HCT116 (cell line): ENCODE measurements around the gene NR2F1-AS1. TPM values are rescaled to one million over a fixed set of nuclear protein-coding genes. Genes with fewer than 3 reads are reported as not detected.
A peak's percentile ranks its signal among the peaks of the same experiment; 100 is the strongest.

ENCODE experiments used
- ATAC-seq: fragments of 200-7000 bp; cut with Tn5 transposase; 2 replicates; pipeline ENCODE4 v1.9.1; 2020; ENCODE audit warnings: mild to moderate bottlenecking, moderate library complexity
- BruUV-seq: library from RNA; stranded (reverse); fragments of 400-500 nt; replicated peaks from 2 replicates; lab custom pipeline; 2021; lab: Mats Ljungman, UMichigan
- CTCF ChIA-PET: fragments of 300-600 bp; sonication (Branson Sonifier 250); formaldehyde crosslinking; loops from one replicate; lab custom pipeline; 2021; ENCODE audit warnings: antibody characterized with exemption; lab: Charles Lee
- POLR2A ChIA-PET: fragments of 300-600, 350-600 bp; sonication (Branson Sonifier 250); formaldehyde crosslinking; loops from one replicate; lab custom pipeline; 2021; ENCODE audit warnings: antibody characterized with exemption; lab: Charles Lee
- RAD21 ChIA-PET, 2 experiments: fragments of 300-600 bp; sonication (Branson Sonifier 250); formaldehyde crosslinking; loops; one replicate each; lab custom pipeline; 2023; ENCODE audit warnings: low total read pairs in 2 of 2; ENCODE audit not compliant: uncharacterized antibody in 2 of 2, unreplicated experiment in 2 of 2, low non-redundant PET in 1 of 2; lab: Charles Lee
- DNase-seq: peaks from one replicate; pipeline ENCODE4 v3.0.0-alpha.2; 2010; ENCODE audit warnings: low read depth, low spot score
- H2AFZ ChIP-seq: fragments of 200-600 bp; shearing (Covaris generic), sonication (generic); 2 replicates; pipeline ENCODE4 v1.6.1; 2017; ENCODE audit warnings: low read depth, mixed run types, mixed read lengths, antibody characterized with exemption, low read length; ENCODE audit not compliant: poor library complexity, severe bottlenecking
- H3K27ac ChIP-seq: 2 replicates; pipeline ENCODE4 v1.5.1; 2012; ENCODE audit warnings: low read depth, low read length
- H3K27me3 ChIP-seq: fragments of 200-600 bp; sonication (generic); 2 replicates; pipeline ENCODE4 v1.6.1; 2016; ENCODE audit warnings: mixed run types, low read length, mixed read lengths; ENCODE audit not compliant: insufficient read depth
- H3K36me3 ChIP-seq, 2 experiments: fragments of 200-500 bp in 1 of 2; fragments of 200-600 bp in 1 of 2; sonication (Bioruptor generic) in 1 of 2; sonication (generic) in 1 of 2; 2 replicates each; pipeline versions ENCODE4 v1.5.1 to v1.6.1; 2014 to 2016; ENCODE audit warnings: low read length in 2 of 2, inconsistent platforms in 1 of 2, mixed read lengths in 1 of 2, mixed run types in 1 of 2; ENCODE audit not compliant: insufficient read depth in 2 of 2, control insufficient read depth in 1 of 2
- H3K4me1 ChIP-seq, 2 experiments: fragments of 200-600 bp in 1 of 2; sonication (generic) in 1 of 2; 2 replicates each; pipeline versions ENCODE4 v1.5.1 to v1.6.1; 2012 to 2017; ENCODE audit warnings: low read length in 2 of 2, inconsistent platforms in 1 of 2, mild to moderate bottlenecking in 1 of 2, mixed read lengths in 1 of 2, mixed run types in 1 of 2, moderate library complexity in 1 of 2; ENCODE audit not compliant: insufficient read depth in 2 of 2, control insufficient read depth in 1 of 2
- H3K4me2 ChIP-seq: fragments of 200-600 bp; sonication (generic); 2 replicates; pipeline ENCODE4 v1.6.1; 2017; ENCODE audit warnings: mixed run types, low read length, mixed read lengths
- H3K4me3 ChIP-seq, 2 experiments: fragments of 200-600 bp in 1 of 2; sonication (generic) in 1 of 2; replicated peaks in 1 of 2; 2 replicates each; pipeline ENCODE4 v1.5.1; 2011 to 2016; ENCODE audit warnings: low read length in 2 of 2, control low read depth in 1 of 2, low read depth in 1 of 2, mild to moderate bottlenecking in 1 of 2, mixed read lengths in 1 of 2, mixed run types in 1 of 2
- H3K79me2 ChIP-seq: fragments of 200-600 bp; sonication (generic); 2 replicates; pipeline ENCODE4 v1.6.1; 2017; ENCODE audit warnings: mild to moderate bottlenecking, mixed run types, low read length, moderate library complexity, mixed read lengths; ENCODE audit not compliant: insufficient read depth
- H3K9ac ChIP-seq: fragments of 200-600 bp; sonication (generic); 2 replicates; pipeline ENCODE4 v1.6.1; 2016; ENCODE audit warnings: low read length, mixed read lengths
- H3K9me2 ChIP-seq: fragments of 200-600 bp; sonication (generic), shearing (Covaris generic); 2 replicates; pipeline ENCODE4 v1.6.1; 2017; ENCODE audit warnings: mixed run types, mild to moderate bottlenecking, moderate library complexity; ENCODE audit not compliant: insufficient read depth
- H3K9me3 ChIP-seq, 2 experiments: fragments of 200-500 bp in 1 of 2; fragments of 200-600 bp in 1 of 2; sonication (Bioruptor generic) in 1 of 2; sonication (generic) in 1 of 2; 2 replicates each; pipeline ENCODE4 v1.6.1; 2014 to 2017; ENCODE audit warnings: low read length in 2 of 2, mixed read lengths in 2 of 2, inconsistent platforms in 1 of 2, low read depth in 1 of 2, mild to moderate bottlenecking in 1 of 2, mixed run types in 1 of 2, moderate library complexity in 1 of 2; ENCODE audit not compliant: control insufficient read depth in 1 of 2, insufficient read depth in 1 of 2
- H4K20me1 ChIP-seq: fragments of 200-600 bp; sonication (generic), shearing (Covaris generic); 2 replicates; pipeline ENCODE4 v1.6.1; 2017; ENCODE audit warnings: mixed run types, mild to moderate bottlenecking, moderate library complexity; ENCODE audit not compliant: insufficient read depth
- CBX3 ChIP-seq: IDR thresholded peaks from 2 replicates; pipeline ENCODE4 v1.6.1; 2012; ENCODE audit warnings: low read depth
- CEBPB ChIP-seq: IDR thresholded peaks from 2 replicates; pipeline ENCODE4 v1.6.1; 2012; ENCODE audit warnings: low read depth
- EGR1 ChIP-seq: IDR thresholded peaks from 2 replicates; pipeline ENCODE4 v1.6.1; 2012; ENCODE audit warnings: low read depth
- ELF1 ChIP-seq: IDR thresholded peaks from 2 replicates; pipeline ENCODE4 v1.6.1; 2012; ENCODE audit warnings: low read depth, borderline replicate concordance
- EZH2 ChIP-seq: fragments of 200-600 bp; sonication (generic); IDR thresholded peaks from 2 replicates; pipeline ENCODE4 v1.6.1; 2017; ENCODE audit warnings: antibody characterized with exemption, mixed run types
- JUND ChIP-seq: IDR thresholded peaks from 2 replicates; pipeline ENCODE4 v1.6.1; 2012
- SIN3A ChIP-seq: IDR thresholded peaks from 2 replicates; pipeline ENCODE4 v1.6.1; 2012; ENCODE audit warnings: low read depth
- YY1 ChIP-seq: IDR thresholded peaks from 2 replicates; pipeline ENCODE4 v1.6.1; 2011; ENCODE audit warnings: low read length, low read depth, moderate library complexity, mild to moderate bottlenecking; ENCODE audit not compliant: insufficient replicate concordance; ENCODE audit errors: extremely low read depth
- intact Hi-C: fragments of 100-400 bp; cut with micrococcal nuclease; formaldehyde crosslinking; loops from 2 replicates; pipeline ENCODE4 v1.10.0; 2022
- total RNA-seq: library from RNA; stranded (reverse); gene quantifications from one replicate; pipeline ENCODE4 v1.2.1, GENCODE V29; 2021; ENCODE audit not compliant: unreplicated experiment
- TF ChIP-seq, protein P1 (sequence below): IDR thresholded peaks from 2 replicates; pipeline ENCODE4 v1.6.1; 2012
- TF ChIP-seq, protein P2 (sequence below): IDR thresholded peaks from 2 replicates; pipeline ENCODE4 v1.6.1; 2012
- TF ChIP-seq, protein P3 (sequence below): IDR thresholded peaks from 2 replicates; pipeline ENCODE4 v1.6.1; 2012; ENCODE audit warnings: low read depth
- TF ChIP-seq, protein P4 (sequence below), 3 experiments: fragments of 200-600 bp in 1 of 3; sonication (generic) in 1 of 3; IDR thresholded peaks in 2 of 3; conservative IDR thresholded peaks in 1 of 3; 2 replicates each; pipeline ENCODE4 v1.5.1; 2012 to 2017; ENCODE audit warnings: low read depth in 2 of 3, low read length in 2 of 3, antibody characterized with exemption in 1 of 3, borderline replicate concordance in 1 of 3, control low read depth in 1 of 3, mild to moderate bottlenecking in 1 of 3, mixed read lengths in 1 of 3, mixed run types in 1 of 3, moderate library complexity in 1 of 3; ENCODE audit not compliant: insufficient read depth in 1 of 3
- TF ChIP-seq, protein P5 (sequence below): IDR thresholded peaks from 2 replicates; pipeline ENCODE4 v1.6.1; 2011; ENCODE audit warnings: mild to moderate bottlenecking, low read length, moderate library complexity; ENCODE audit not compliant: insufficient replicate concordance; ENCODE audit errors: extremely low read depth

The NR2F1-AS1 gene
- total RNA-seq, 1 experiment from 2014 or later, result 20.1 TPM

DNA sequence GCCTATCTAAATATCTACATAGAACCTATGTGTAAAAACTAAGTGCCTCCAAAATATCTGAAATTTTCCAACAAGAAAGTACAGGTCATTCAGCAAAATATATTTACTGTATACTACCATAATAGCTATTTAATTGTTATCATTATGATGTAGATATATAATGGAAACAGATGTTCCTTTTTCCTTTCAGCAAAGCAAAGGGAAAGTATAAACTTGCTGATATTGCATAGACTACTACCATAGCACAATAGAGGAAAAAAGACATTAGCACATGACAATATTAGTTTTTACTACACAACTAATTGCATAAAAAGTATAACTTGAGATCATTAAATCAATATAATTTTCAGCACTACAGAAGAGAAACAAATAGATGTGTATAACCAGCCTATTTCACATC, 14.9 kb downstream of the NR2F1-AS1 start:
- H3K79me2 ChIP-seq, result no peaks in the 10 kb centered on the region; the same call in 1 of the 2 replicates

More for the DNA sequence above, 14.9 kb downstream of the NR2F1-AS1 start:
- Histone ChIP-seq H3K36me3 (0 out of 4 replicates have a peak, but pooled peaks cover 0 to 2% of the 10 kb centered on the region in 2 experiments), H3K27ac (peak overlapping the region; percentile 80; the same call in 1 of the 2 replicates), H3K9me3 (no peaks in the 10 kb centered on the region), H3K9ac (no peak overlapping the region), H3K4me1 (peaks cover 25 to 47% of the 10 kb centered on the region in 2 experiments), H3K4me3 (no peak overlapping the region), H3K9me2 (no peaks in the 10 kb centered on the region), H2AFZ (no peak overlapping the region), H4K20me1 (no peaks in the 10 kb centered on the region), H3K4me2 (no peak overlapping the region), H3K27me3 (no peaks in the 10 kb centered on the region)
- BruUV-seq, result no TSS peak
- TF ChIP-seq EGR1 (no peak), SIN3A (no peak), ELF1 (no peak), CEBPB (no peak), JUND (no peak), YY1 (no peak), CBX3 (no peak), EZH2 (no peak)
- TF ChIP-seq, protein P1, sequence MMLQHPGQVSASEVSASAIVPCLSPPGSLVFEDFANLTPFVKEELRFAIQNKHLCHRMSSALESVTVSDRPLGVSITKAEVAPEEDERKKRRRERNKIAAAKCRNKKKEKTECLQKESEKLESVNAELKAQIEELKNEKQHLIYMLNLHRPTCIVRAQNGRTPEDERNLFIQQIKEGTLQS, result no peak
- TF ChIP-seq, protein P2, sequence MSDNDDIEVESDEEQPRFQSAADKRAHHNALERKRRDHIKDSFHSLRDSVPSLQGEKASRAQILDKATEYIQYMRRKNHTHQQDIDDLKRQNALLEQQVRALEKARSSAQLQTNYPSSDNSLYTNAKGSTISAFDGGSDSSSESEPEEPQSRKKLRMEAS, result no peak
- TF ChIP-seq, protein P3, sequence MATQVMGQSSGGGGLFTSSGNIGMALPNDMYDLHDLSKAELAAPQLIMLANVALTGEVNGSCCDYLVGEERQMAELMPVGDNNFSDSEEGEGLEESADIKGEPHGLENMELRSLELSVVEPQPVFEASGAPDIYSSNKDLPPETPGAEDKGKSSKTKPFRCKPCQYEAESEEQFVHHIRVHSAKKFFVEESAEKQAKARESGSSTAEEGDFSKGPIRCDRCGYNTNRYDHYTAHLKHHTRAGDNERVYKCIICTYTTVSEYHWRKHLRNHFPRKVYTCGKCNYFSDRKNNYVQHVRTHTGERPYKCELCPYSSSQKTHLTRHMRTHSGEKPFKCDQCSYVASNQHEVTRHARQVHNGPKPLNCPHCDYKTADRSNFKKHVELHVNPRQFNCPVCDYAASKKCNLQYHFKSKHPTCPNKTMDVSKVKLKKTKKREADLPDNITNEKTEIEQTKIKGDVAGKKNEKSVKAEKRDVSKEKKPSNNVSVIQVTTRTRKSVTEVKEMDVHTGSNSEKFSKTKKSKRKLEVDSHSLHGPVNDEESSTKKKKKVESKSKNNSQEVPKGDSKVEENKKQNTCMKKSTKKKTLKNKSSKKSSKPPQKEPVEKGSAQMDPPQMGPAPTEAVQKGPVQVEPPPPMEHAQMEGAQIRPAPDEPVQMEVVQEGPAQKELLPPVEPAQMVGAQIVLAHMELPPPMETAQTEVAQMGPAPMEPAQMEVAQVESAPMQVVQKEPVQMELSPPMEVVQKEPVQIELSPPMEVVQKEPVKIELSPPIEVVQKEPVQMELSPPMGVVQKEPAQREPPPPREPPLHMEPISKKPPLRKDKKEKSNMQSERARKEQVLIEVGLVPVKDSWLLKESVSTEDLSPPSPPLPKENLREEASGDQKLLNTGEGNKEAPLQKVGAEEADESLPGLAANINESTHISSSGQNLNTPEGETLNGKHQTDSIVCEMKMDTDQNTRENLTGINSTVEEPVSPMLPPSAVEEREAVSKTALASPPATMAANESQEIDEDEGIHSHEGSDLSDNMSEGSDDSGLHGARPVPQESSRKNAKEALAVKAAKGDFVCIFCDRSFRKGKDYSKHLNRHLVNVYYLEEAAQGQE, result no peak
- TF ChIP-seq, protein P4, sequence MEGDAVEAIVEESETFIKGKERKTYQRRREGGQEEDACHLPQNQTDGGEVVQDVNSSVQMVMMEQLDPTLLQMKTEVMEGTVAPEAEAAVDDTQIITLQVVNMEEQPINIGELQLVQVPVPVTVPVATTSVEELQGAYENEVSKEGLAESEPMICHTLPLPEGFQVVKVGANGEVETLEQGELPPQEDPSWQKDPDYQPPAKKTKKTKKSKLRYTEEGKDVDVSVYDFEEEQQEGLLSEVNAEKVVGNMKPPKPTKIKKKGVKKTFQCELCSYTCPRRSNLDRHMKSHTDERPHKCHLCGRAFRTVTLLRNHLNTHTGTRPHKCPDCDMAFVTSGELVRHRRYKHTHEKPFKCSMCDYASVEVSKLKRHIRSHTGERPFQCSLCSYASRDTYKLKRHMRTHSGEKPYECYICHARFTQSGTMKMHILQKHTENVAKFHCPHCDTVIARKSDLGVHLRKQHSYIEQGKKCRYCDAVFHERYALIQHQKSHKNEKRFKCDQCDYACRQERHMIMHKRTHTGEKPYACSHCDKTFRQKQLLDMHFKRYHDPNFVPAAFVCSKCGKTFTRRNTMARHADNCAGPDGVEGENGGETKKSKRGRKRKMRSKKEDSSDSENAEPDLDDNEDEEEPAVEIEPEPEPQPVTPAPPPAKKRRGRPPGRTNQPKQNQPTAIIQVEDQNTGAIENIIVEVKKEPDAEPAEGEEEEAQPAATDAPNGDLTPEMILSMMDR (IDR thresholded peaks at IDR 0.05 in 2 of 3, conservative IDR thresholded peaks at IDR 0.05 in 1 of 3; ENCODE audit: borderline replicate concordance in 1 of 3, insufficient read depth in 1 of 3, low read depth in 2 of 3, low read length in 2 of 3), result no peak
- TF ChIP-seq, protein P5, sequence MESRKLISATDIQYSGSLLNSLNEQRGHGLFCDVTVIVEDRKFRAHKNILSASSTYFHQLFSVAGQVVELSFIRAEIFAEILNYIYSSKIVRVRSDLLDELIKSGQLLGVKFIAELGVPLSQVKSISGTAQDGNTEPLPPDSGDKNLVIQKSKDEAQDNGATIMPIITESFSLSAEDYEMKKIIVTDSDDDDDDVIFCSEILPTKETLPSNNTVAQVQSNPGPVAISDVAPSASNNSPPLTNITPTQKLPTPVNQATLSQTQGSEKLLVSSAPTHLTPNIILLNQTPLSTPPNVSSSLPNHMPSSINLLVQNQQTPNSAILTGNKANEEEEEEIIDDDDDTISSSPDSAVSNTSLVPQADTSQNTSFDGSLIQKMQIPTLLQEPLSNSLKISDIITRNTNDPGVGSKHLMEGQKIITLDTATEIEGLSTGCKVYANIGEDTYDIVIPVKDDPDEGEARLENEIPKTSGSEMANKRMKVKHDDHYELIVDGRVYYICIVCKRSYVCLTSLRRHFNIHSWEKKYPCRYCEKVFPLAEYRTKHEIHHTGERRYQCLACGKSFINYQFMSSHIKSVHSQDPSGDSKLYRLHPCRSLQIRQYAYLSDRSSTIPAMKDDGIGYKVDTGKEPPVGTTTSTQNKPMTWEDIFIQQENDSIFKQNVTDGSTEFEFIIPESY, result no peak
- RAD21 ChIA-PET, result no interaction called here
- DNase-seq, result no peak
- ATAC-seq, result no peak
- CTCF ChIA-PET, result no interaction called here
- intact Hi-C loops, result no loop called here
- POLR2A ChIA-PET, result no interaction called here
